Posterior cingulate gyrus (tissue), 11 donors: Measurements from ENCODE around the gene PIANP.
A peak's percentile ranks its signal among the peaks of the same experiment; 100 is the strongest.
"Not testable (repeated sequence)": the region's sequence is repeated elsewhere in the genome, so short reads cannot be mapped to it uniquely, and the experiment has no call there.

ENCODE experiments used
- DNase-seq, 10 donors: peaks; one replicate each; pipeline versions ENCODE4 v3.0.0 to v3.0.0-alpha.2; 2020 to 2021; ENCODE audit warnings: mixed read lengths in 3 of 10
- intact Hi-C: fragments of 100-400 bp; cut with DNase I; formaldehyde crosslinking; loops from one replicate; pipeline ENCODE4 v1.15.1; 2023

The PIANP gene

GRCh38 chr12:6708960-6709394 is 8.4 kb upstream of the PIANP start:
- intact Hi-C loops: no loop called here
- DNase-seq: no peak

DNA sequence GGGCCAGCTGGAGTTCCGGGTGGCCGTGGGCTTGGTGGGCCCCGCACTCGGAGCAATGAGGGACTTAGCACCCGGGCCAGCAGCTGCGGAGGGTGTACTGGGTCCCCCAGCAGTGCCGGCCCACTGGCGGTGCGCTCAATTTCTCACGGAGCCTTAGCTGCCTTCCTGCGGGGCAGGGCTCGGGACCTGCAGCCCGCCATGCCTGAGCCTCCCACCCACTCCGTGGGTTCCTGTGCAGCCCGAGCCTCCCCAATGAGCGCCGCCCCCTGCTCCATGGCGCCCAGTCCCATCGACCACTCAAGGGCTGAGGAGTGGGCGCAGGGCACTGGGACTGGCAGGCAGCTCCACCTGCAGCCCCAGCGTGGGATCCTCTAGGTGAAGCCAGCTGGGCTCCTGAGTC is 7.7 kb upstream of the PIANP start:
- intact Hi-C loops, DNase-seq: not testable (repeated sequence)

DNA sequence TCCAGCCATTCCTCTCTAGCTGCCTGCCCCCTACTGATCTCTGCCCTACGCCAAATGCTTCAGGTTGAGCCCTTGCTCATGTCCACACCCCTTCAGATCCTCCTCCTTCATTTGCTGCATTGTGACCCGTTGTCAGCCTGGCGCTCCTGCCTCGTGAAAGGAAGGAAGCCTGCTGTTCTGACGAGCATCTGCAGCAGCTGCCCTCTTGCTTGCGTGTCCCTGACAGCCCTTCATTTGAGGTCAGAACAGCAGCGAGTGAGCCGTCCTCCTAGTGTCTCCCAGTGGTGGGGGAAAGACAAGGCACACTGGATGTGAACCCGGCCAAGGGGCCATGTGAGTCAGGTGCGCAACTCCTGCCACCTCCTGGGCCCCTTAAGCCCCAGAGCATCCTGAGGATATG is 3.0 kb upstream of the PIANP start:
- intact Hi-C loops: no loop called here
- DNase-seq: no peak

DNA sequence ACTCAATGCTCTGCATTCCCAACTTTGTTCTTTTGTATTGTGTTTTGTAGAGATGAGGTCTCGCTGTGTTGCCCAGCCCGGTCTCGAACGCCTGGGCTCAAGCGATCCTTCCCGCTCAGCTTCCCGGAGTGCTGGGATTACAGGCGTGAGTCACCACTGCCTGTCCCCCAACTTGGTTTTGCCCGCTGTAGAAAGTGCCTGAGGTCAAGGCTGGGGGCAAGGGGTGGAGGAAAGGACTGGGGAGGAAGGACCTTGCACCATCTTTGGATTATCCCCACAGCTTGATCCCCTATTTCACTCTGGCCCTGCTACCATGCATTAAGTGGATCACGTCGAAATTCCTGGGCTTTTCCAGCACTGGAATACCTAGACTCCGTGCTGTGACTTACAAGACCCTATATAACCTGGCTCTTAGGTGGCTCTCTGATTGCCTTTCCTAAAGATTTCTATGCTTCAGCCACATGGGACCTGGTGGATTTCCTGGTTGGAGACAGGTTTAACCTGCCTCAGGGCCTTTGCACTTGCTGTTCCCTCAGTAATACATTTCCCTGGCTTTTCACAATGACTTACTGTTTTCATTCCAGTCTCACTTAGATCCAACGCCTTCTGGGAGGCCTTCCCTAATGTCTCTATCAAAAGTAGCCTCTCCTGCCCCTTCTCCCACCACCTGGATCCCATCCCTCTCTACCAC is 608 bp upstream of the PIANP start:
- intact Hi-C loops: no loop called here
- DNase-seq: no peak

DNA sequence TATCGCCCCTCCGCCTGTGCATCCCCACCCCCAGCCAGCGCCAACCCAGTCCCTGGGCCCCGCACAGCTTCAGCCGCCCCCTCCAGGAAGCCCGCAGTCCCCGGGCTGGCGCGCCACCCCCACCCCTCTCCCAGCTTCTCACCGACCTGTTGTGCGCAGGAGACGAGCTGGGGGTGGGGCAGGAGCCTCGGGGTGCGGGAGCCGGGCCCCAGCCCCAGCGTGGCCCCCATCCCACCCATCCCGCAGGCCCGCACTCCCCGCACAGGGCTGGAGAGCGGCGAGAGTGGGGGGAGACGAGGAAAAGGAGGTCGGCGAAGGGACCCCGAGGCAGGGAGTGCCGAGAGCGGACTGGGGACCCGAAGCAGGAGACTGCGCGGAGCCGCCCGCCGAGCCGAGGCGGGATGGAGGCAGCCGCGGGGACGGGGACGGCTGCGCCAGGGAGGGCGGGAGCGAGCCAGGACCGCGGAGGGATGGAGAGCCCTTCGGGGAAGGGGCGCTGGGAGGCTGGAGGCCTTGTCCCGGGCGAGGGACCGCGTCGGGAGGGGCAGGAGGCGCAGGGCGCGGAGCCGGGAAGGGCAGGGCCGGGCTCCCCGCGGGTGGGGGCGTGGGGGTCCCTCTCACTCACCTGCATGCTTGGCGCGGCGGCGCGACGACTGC is 498 bp downstream of the PIANP start:
- intact Hi-C loops: no loop called here
- peak in 6 of 10 donors; percentile 30 to 88 (median 62) for DNase-seq

DNA sequence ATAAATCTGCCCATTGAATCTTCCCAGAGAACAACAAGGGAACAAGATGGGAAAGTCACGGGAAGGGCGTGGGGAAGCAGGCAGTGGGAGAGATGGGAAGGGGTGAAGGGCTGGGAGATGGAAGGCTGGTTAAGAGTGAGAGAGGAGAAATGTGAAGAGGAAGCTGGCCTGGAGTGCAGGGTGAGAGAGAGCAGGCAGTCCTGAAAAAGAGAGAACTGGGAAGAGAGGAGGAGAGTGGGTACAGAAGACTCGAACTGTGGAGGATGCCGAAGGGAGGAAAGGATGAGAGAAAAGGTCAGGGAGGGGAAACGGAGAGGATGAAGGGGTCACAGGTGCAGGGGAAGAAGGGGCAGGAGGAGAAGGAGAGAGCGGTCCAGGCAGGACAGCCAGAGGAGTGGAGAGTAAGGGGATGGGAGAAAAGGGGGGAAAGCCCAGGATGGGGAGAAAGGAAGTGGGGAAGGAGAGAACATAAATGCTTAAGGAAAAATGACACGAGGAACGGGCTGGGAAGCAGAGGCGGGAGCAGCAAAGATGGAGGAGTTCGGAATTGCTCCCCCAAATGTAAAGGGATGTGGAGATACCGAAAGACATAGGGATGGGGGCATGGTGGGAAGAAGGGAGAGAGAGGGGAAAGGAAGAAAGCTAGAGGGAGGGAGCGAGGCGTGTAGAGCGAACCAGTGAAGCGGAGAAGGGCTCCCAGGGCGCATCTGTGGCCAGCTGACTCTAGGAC is 1.2 kb downstream of the PIANP start:
- DNase-seq: no peak
- intact Hi-C loops: no loop called here

DNA sequence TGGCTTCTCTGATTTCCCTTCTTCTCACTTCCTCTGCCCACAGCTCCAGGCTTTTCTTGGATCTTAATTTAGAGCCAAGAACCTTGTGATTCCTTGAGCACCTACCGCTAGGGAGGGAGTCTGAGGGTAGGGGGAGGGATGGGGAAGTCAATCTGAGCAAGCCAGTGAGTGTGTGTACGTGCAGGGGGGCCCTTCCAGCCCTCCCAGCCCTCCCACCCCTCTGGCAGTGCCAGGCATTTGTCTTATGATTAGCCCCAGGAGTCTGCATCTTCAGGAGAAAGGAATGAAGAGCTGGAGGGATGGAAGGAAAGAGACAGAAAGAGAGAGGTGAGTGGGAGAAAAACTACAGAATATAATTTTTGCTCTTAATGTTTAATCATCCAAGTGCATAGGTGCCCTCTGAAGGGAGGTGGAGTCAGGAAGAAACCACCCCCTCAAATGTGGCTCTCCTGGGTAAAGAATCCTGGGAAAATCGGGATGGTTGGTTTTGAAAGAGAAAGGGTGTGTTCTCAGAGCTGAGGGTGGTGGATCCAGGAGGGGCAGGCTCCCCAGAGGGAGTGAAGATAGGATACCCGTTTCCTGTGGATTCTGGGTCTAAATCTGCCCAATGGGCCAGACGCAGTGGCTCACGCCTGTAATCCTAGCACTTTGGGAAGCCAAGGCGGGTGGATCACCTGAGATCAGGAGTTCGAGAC is 2.1 kb downstream of the PIANP start:
- intact Hi-C loops: no loop called here
- no peak for DNase-seq

DNA sequence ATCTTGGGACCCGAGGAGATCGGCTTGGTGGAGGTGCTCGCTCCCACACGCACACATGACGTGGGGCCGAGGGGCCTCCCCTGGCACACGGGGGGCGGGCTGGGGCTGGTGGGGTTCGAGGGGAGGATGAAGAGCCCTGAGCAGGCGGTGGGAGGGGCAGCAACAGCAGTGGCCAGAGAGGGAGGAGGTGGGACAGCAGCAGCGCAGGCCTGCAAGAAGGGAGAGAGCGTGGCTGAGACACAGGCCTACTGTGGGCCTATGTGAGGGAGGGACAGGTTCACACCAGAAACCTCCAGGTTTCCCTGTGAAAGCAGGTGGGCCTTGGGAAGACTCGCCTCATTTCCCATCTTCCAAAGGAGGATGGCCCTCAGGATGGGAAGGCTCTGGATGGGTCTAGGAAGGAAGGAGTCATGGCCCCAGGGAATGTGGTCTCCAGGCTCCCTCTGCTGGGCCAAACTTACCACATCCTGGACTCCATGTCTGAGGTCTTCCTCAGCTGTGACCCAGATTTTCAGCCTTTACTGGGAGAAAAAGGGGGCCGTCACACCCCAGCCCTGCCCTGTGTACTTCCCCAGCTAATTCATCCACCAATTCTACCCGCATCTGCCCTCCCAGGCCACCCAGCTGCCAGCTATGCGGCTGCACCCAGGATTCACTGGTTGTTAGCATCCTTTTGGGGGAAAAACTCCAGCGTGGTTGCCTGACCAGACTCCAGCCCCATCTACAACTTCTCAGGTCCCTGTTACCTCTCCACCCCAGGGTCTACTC is 2.8 kb downstream of the PIANP start:
- DNase-seq: peak in 4 of 10 donors; percentile 24 to 75 (median 30)
- intact Hi-C loops: no loop called here

DNA sequence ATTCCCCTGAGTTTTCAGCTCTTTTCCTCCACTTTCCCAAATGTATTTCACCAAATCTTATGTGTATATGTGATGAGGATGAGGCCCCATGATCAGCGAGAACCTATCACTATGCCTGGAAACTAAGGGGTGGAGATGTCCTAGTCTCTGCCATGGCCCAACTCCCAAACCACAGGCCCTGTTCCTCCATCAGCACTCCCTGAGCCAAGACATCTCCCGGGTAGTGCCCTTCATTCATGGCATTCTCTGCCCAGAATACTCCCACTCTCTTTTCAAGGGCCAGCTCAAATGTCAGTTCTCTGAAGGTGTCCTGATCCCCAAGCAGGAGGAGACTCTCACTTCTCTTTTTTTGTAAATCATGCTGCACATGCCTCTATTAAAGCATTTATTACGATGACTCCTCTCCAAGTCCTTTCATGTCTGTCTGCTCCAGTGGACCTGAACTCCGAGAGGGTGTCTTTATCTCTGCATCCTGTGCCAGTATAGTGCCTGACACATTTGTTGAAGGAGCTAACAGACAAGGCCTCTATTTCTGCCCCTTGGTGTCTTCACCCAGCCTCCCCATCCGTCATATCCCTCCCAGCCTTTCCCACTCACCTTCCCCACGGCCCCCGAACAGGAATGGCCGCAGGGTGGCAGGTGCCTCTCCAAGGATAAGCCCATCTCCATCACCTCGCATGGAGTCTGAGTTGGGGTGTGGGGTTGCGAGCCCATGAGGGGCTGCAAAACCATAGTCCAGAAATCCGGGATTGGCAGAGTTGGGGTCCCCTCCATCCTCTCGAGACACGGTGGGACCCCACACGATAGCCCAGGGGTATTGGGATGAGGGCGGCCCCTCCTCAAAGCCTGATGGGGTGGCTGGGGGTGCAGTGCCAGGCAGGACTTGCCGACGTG is 3.7 kb downstream of the PIANP start:
- intact Hi-C loops: no loop called here

GRCh38 chr12:6695313-6696045 is 5.1 kb downstream of the PIANP start:
- intact Hi-C loops: no loop called here
- no peak for DNase-seq

More for the DNA sequence above, 3.7 kb downstream of the PIANP start:
- DNase-seq: no peak

GRCh38 chr12:6694701-6695100 is 5.9 kb downstream of the PIANP start:
- intact Hi-C loops: no loop called here
- DNase-seq: no peak

DNA sequence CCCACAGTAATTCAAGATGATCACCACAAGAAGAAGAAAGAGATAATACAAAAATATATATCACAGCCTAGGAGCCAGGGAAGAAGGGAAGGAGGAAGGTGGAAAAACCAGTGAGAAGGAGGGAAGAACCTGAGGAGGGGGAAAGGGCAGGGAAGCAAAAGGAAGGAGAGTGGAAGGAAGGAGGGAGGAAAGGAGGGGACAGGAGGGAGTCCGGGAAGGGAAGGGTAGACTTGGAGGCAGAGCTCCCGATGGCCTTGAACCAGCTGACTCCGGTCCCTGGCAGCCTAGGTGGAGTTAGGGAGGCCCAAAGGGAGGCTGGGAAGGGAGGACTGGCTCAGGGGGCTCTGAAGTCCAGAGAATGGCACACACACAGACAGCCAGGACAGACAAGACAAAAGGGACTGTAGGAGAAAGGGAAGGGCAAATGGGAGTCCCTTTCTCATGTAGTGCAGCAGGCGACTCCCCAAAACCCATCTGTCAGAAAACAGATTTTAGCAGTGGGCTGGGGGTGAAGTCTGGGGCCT is 6.7 kb downstream of the PIANP start:
- no peak for DNase-seq
- intact Hi-C loops: no loop called here

- DNase-seq: peak in 1 of 10 donors; percentile 19
- intact Hi-C loops: no loop called here
Measured at GRCh38 chr12:6692888-6693287, 7.7 kb downstream of the PIANP start.

DNA sequence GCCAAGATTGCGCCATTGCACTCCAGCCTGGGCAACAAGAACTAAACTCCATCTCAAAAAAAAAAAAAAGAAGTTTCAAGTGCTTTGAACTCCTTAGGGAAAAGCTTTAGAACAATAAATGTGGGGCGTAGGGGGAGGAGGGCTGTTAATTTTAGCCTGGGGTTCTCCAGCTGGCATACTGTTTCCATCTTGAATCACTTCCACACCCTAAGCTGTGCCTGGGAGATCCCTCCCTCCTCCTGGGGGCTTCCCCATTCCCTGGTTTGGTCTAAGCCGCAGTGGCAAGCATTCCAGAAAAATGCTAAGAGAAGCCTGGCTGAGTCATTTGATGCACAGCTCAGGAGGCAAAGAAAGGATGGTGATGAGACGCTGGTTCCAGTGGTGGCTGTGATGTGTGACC is 9.1 kb downstream of the PIANP start:
- intact Hi-C loops: no loop called here
- DNase-seq: peak in 1 of 10 donors; percentile 46

DNA sequence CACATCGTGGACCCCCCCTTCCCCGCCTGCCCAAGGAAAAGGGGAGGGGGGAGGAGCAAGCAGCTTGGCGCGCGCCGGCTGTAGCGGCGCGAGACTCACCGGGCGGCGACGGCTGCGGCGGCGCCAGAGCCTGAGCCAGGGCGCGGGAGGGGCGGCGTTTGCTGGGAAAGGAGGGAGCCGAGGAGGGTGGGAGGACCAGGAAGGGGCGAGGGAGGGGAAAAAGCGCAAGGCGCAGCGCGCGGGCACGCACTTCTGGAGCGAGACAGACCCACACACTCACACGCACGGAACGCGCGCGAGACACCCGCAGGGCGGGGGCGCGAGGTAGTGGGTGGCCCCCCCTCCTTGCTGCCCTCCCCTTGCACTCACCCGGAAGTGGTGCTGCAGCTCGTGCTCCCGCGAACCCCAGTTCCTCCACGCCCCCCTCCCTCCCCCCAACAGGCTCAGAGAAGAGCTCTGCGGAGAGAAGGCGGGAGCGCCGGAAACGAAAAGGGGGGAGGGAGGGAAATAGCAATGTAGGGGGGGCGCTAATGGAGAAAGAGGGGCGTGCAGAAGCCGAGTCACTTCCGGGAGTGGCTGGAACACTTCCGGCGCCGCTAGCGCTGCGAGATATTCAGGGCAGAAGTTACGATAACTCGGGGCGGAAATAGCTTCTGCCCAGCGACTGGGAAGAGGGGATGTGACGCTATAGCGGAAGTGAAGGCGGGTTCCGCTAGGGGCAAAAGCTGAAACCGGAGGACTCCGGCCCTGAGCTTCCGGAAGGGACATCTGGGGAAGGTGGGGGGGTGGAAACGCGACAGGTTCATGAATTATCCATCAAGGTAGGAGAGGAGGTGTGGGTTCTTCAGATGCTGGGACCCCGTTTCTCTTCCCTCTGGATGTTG is 11.4 kb downstream of the PIANP start, which contains the start of gene ZNF384:
ZNF384 (minus strand) TSS at position 377 of the 884 bp plus-strand sequence. CDS start 9,855 bp downstream, outside the sequence.
- peak; percentile 99 to 100 (median 99) for DNase-seq
- intact Hi-C loops: loop anchor here (1.0 to 2.0 kb wide), 2 partner anchors 26 to 36 kb away; partner anchors contain the start of genes COPS7A and ING4

GRCh38 chr12:6688543-6688998 is 12.0 kb downstream of the PIANP start:
- intact Hi-C loops: loop anchor here (2.0 kb wide), 1 partner anchor 36 kb away; the partner anchor contains the start of gene COPS7A
- peak in 6 of 10 donors; percentile 83 to 96 (median 88) for DNase-seq

DNA sequence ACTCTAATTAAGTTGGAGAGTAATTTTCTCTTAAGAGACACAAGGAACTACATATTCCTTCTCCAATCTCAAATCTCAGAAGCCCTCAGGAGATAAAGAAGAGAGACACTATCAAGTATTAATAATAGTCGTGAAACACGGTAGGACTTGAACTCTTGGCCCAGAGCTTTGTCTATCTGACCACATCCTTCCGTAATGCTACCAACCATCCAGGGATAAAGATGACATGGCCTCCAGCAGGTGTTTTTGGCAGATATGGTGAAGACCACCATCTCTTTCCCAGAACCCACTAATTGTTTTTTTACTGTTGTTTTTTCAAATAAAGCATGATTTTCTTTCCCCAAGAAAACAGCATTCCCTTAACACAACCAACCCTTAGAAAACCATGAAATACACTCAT is 14.8 kb downstream of the PIANP start:
- intact Hi-C loops: loop anchor here (1.0 kb wide), 1 partner anchor 69 kb away; no protein-coding TSS in a partner anchor
- DNase-seq: peak in 1 of 10 donors; percentile 1
